ENCODE measurements around the gene RNPEPL1. TPM values are rescaled to one million over a fixed set of nuclear protein-coding genes. Genes with fewer than 3 reads are reported as not detected.

RNPEPL1 gene
- total RNA-seq, 1 donor from 2014 or later, result 59.1 TPM

GRCh38 chr2:240564561-240565332 is 3.5 kb upstream of the RNPEPL1 start:
- no peaks in the 10 kb centered on the region for H3K9me3 Mint-ChIP-seq
- intact Hi-C loops (cut with micrococcal nuclease), result loop anchor here (1.0 to 10.0 kb wide), 6 partner anchors 57 to 1320 kb away; partner anchors contain the start of genes COPS9, GPC1, GPR35 and PASK
- H3K27me3 Mint-ChIP-seq, result no peaks in the 10 kb centered on the region
- DNase-seq, result peak; percentile 79
- H3K4me3 Mint-ChIP-seq, result peak overlapping the region; percentile 98
- peak overlapping the region; percentile 99 for H3K27ac Mint-ChIP-seq
- peaks cover 56% of the 10 kb centered on the region for H3K4me1 Mint-ChIP-seq
- H3K36me3 Mint-ChIP-seq (ENCODE audit: low read depth), result peaks cover 39% of the 10 kb centered on the region

GRCh38 chr2:240565333-240566202 is 2.7 kb upstream of the RNPEPL1 start:
- H3K27me3 Mint-ChIP-seq, result no peaks in the 10 kb centered on the region
- peak overlapping the region; percentile 99 for H3K27ac Mint-ChIP-seq
- no peaks in the 10 kb centered on the region for H3K9me3 Mint-ChIP-seq
- intact Hi-C loops (cut with micrococcal nuclease), result loop anchor here (1.0 to 10.0 kb wide), 8 partner anchors 8 to 1319 kb away; partner anchors contain the start of genes ANKMY1, CAPN10, COPS9 and GPC1
- DNase-seq, result peak; percentile 97
- H3K4me3 Mint-ChIP-seq, result peak overlapping the region; percentile 98
- peaks cover 37% of the 10 kb centered on the region for H3K36me3 Mint-ChIP-seq (ENCODE audit: low read depth)
- peaks cover 59% of the 10 kb centered on the region for H3K4me1 Mint-ChIP-seq

GRCh38 chr2:240566203-240567136 is 1.8 kb upstream of the RNPEPL1 start:
- Mint-ChIP-seq H3K4me1 (peaks cover 63% of the 10 kb centered on the region), H3K27me3 (no peaks in the 10 kb centered on the region), H3K27ac (peak overlapping the region; percentile 99), H3K4me3 (peak overlapping the region; percentile 98), H3K36me3 (ENCODE audit: low read depth) (peaks cover 39% of the 10 kb centered on the region), H3K9me3 (no peaks in the 10 kb centered on the region)
- DNase-seq, result peak; percentile 99
- intact Hi-C loops (cut with micrococcal nuclease), result loop anchor here (1.0 to 10.0 kb wide), 6 partner anchors 9 to 1318 kb away; partner anchors contain the start of genes ANKMY1, CAPN10, COPS9 and GPC1

GRCh38 chr2:240567137-240567871 is 980 bp upstream of the RNPEPL1 start:
- H3K4me3 Mint-ChIP-seq, result peak overlapping the region; percentile 98
- peak; percentile 81 for DNase-seq
- H3K27me3 Mint-ChIP-seq, result no peaks in the 10 kb centered on the region
- peaks cover 34% of the 10 kb centered on the region for H3K36me3 Mint-ChIP-seq (ENCODE audit: low read depth)
- H3K9me3 Mint-ChIP-seq, result no peaks in the 10 kb centered on the region
- intact Hi-C loops (cut with micrococcal nuclease), result loop anchor here (5.0 to 10.0 kb wide), 4 partner anchors 130 to 1317 kb away; partner anchors contain the start of genes COPS9, GPC1 and PASK
- H3K27ac Mint-ChIP-seq, result peak overlapping the region; percentile 95
- peaks cover 56% of the 10 kb centered on the region for H3K4me1 Mint-ChIP-seq

- Mint-ChIP-seq H3K4me1 (peaks cover 46% of the 10 kb centered on the region), H3K4me3 (peak overlapping the region; percentile 85), H3K27ac (peak overlapping the region; percentile 89), H3K27me3 (no peaks in the 10 kb centered on the region), H3K36me3 (ENCODE audit: low read depth) (peaks cover 20% of the 10 kb centered on the region), H3K9me3 (no peaks in the 10 kb centered on the region)
- peak; percentile 88 for DNase-seq
- intact Hi-C loops (cut with micrococcal nuclease), result loop anchor here (1.0 to 10.0 kb wide), 5 partner anchors 9 to 1316 kb away; partner anchors contain the start of genes COPS9, GPC1 and PASK
These were observed 616 bp downstream of the RNPEPL1 start for GRCh38 chr2:240568678-240569522.

GRCh38 chr2:240569523-240569997 is 1.3 kb downstream of the RNPEPL1 start:
- H3K27me3 Mint-ChIP-seq, result no peaks in the 10 kb centered on the region
- DNase-seq, result no peak
- H3K27ac Mint-ChIP-seq, result peak overlapping the region; percentile 52
- H3K4me1 Mint-ChIP-seq, result peaks cover 39% of the 10 kb centered on the region
- H3K9me3 Mint-ChIP-seq, result no peaks in the 10 kb centered on the region
- H3K4me3 Mint-ChIP-seq, result peak overlapping the region; percentile 85
- intact Hi-C loops (cut with micrococcal nuclease), result loop anchor here (1.0 to 10.0 kb wide), 5 partner anchors 9 to 1315 kb away; partner anchors contain the start of genes COPS9, GPC1 and PASK
- peaks cover 16% of the 10 kb centered on the region for H3K36me3 Mint-ChIP-seq (ENCODE audit: low read depth)

- Mint-ChIP-seq H3K27ac (no peak overlapping the region), H3K36me3 (ENCODE audit: low read depth) (peaks cover 12% of the 10 kb centered on the region), H3K4me1 (peaks cover 34% of the 10 kb centered on the region), H3K27me3 (no peaks in the 10 kb centered on the region), H3K4me3 (peak overlapping the region; percentile 85), H3K9me3 (no peaks in the 10 kb centered on the region)
- DNase-seq, result no peak
- intact Hi-C loops (cut with micrococcal nuclease), result loop anchor here (1.0 to 10.0 kb wide), 5 partner anchors 8 to 1315 kb away; partner anchors contain the start of genes COPS9, GPC1 and PASK
These were observed 1.8 kb downstream of the RNPEPL1 start for GRCh38 chr2:240569998-240570530.

GRCh38 chr2:240570531-240571313 is 2.4 kb downstream of the RNPEPL1 start:
- no peaks in the 10 kb centered on the region for H3K27me3 Mint-ChIP-seq
- no peak overlapping the region for H3K27ac Mint-ChIP-seq
- intact Hi-C loops (cut with micrococcal nuclease), result no loop called here
- DNase-seq, result no peak
- H3K36me3 Mint-ChIP-seq (ENCODE audit: low read depth), result peaks cover 11% of the 10 kb centered on the region
- no peaks in the 10 kb centered on the region for H3K9me3 Mint-ChIP-seq
- peaks cover 28% of the 10 kb centered on the region for H3K4me1 Mint-ChIP-seq
- H3K4me3 Mint-ChIP-seq, result peak overlapping the region; percentile 85

GRCh38 chr2:240571314-240571973 is 3.2 kb downstream of the RNPEPL1 start:
- no peak overlapping the region for H3K4me3 Mint-ChIP-seq
- DNase-seq, result no peak
- peaks cover 12% of the 10 kb centered on the region for H3K36me3 Mint-ChIP-seq (ENCODE audit: low read depth)
- H3K4me1 Mint-ChIP-seq, result peaks cover 24% of the 10 kb centered on the region
- H3K9me3 Mint-ChIP-seq, result no peaks in the 10 kb centered on the region
- intact Hi-C loops (cut with micrococcal nuclease), result no loop called here
- H3K27ac Mint-ChIP-seq, result no peak overlapping the region
- H3K27me3 Mint-ChIP-seq, result no peaks in the 10 kb centered on the region

- Mint-ChIP-seq H3K9me3 (no peaks in the 10 kb centered on the region), H3K27me3 (no peaks in the 10 kb centered on the region), H3K36me3 (ENCODE audit: low read depth) (peaks cover 14% of the 10 kb centered on the region), H3K4me3 (no peak overlapping the region), H3K27ac (no peak overlapping the region), H3K4me1 (peaks cover 21% of the 10 kb centered on the region)
- intact Hi-C loops (cut with micrococcal nuclease), result no loop called here
- no peak for DNase-seq
These were observed 4.1 kb downstream of the RNPEPL1 start for GRCh38 chr2:240572141-240573031.
